HG03571 (cell line): Measurements from ENCODE around the gene RTCB.

ENCODE experiments used
- ATAC-seq: cut with Tn5 transposase; IDR thresholded peaks from one replicate; pipeline ENCODE4 v1.9.1; 2021; ENCODE audit not compliant: unreplicated experiment

Gene RTCB

DNA sequence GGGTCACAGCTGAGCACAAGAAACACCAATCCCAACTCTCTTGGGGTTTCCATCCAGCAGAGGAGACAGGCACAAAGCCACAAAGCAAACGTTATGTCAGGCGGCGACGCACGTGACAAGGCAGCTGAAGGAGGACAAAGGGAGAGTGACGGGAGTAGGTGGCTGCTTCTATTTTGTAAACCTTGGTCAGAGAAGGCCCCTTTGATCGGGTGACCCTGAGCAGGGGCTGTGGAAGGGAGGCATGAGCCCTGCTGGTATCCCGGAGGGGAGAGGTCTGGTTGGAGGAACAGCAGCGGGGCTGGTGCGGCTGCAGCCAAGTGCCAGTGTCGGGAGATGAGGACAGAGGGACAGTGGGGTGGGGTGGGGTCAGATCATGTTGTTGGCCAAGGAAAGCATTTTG is 71.6 kb downstream of the RTCB start:
- no peak for ATAC-seq

DNA sequence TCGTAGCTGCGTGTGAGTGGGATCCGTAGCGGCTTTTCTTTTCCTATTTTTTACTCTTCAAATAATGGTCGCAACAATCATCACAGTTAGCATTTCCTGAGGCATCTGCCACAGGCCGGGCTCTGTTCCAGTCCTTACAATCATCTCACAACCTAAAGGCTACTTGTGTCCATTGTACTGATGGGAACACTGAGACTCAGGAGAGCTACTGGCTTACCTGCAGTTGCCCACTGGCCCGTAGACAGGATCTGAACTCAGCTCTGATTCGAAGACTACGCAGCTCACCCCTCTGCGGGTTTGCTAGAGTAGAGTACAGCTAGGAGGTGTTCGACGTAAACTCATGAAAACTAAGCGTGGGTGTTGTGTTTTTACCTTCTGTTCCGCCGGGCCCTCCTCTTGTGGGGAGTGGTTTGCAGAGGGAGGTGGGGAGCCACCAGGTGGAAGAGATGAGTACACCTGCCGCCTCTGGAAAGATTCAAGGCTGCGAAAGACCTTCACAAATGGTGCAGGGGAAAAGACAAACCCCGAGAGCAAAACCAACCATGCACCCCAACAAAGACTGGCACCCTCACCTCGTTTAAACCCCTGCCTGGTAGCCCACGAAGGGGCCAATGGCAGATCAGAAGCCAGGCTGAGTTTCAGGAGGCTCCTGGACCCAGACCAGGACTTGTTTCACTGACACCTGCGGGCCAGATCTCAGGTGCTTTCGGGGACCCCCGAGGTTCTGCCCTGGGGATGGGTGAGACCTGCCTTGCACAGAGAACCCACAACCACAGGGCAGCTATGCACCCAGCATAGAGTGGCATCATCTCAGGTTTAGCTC is 72.6 kb downstream of the RTCB start:
- ATAC-seq, result no peak

DNA sequence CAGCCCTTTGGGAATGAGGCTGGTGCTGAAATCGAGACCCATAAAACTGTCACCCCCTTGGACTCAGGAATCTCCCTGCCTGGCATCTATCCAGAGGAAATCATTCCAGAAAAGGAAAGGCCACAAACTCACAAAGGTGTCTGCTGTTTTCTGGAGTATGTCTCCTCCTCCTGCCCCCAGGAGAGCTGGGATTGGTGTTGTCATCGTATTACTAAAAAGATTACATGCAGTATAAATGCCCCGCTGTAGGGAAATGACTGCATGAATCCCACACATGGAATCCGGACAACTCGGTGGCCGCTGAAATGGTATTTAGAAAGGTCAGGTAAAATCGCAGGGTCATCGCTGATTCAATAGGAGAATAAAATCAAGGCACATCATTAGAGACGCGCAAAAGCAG is 73.3 kb downstream of the RTCB start:
- ATAC-seq, result no peak
